ENCODE measurements around the gene CYBA.

The CYBA gene

DNA sequence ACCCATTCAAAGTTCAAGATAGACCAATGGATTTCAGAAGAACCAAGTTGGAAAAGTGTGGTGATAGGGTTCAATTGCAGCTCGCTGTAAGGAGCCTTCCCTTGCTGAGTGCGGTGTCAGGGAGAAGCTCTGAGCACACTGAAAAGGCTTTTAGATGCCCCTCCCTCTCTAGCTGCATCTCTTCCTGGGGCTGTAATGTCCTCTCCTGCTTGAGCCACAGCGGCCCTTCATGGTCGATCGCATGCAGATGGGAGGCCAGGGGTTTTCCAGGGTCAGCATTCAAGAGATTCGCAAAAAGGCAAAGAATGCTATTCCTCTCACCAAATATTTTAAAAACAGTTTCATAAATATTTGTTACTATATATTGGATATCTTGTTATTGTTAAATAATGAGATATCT lies 56.9 kb downstream of the CYBA start:
- no peak for DNase-seq (ENCODE audit: low read depth)
- TF ChIP-seq, protein P1, sequence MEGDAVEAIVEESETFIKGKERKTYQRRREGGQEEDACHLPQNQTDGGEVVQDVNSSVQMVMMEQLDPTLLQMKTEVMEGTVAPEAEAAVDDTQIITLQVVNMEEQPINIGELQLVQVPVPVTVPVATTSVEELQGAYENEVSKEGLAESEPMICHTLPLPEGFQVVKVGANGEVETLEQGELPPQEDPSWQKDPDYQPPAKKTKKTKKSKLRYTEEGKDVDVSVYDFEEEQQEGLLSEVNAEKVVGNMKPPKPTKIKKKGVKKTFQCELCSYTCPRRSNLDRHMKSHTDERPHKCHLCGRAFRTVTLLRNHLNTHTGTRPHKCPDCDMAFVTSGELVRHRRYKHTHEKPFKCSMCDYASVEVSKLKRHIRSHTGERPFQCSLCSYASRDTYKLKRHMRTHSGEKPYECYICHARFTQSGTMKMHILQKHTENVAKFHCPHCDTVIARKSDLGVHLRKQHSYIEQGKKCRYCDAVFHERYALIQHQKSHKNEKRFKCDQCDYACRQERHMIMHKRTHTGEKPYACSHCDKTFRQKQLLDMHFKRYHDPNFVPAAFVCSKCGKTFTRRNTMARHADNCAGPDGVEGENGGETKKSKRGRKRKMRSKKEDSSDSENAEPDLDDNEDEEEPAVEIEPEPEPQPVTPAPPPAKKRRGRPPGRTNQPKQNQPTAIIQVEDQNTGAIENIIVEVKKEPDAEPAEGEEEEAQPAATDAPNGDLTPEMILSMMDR (IDR thresholded peaks at IDR 0.05; ENCODE audit: insufficient read depth, low read depth, low read length, missing control alignments): no peak
- H3K4me3 ChIP-seq (ENCODE audit: low read depth, low read length): no peak overlapping the region

DNA sequence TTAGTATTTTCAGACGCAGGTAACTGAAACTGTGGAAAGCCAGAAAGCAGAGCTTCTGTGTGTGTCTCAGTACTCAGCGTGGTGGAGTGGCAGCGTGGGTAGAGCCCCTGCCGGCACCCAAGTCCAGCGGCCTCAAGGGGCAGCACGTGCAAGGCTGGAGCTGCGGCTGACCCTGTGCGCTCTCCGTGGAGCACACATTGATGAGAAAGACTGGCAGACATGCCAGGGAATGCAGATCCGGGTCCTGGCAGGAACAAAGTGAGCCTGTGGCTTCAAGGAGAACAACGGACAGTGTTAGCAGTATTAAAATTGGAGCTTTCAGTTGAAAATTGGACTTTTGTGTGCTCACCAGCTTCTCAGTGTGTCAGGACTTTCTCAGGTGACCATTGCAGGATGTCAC lies 57.4 kb downstream of the CYBA start:
- no peak for DNase-seq (ENCODE audit: low read depth)
- TF ChIP-seq, protein P1 (IDR thresholded peaks at IDR 0.05; ENCODE audit: insufficient read depth, low read depth, low read length, missing control alignments): no peak
- H3K4me3 ChIP-seq (ENCODE audit: low read depth, low read length): no peak overlapping the region

Data from GM12865 (cell line).